Activated CD4-positive, alpha-beta T cell treated with anti-CD3 and anti-CD28 coated beads, Interleukin-2, amount 50 U/mL, for 4 hours (primary cell): Measurements from ENCODE around the gene ARHGAP31.
"Not testable (repeated sequence)": the region's sequence is repeated elsewhere in the genome, so short reads cannot be mapped to it uniquely, and the experiment has no call there.

Source experiments
- DNase-seq, 2 experiments: peaks; one replicate each; pipeline ENCODE4 v3.0.0-alpha.2; 2020

The ARHGAP31 gene, protein sequence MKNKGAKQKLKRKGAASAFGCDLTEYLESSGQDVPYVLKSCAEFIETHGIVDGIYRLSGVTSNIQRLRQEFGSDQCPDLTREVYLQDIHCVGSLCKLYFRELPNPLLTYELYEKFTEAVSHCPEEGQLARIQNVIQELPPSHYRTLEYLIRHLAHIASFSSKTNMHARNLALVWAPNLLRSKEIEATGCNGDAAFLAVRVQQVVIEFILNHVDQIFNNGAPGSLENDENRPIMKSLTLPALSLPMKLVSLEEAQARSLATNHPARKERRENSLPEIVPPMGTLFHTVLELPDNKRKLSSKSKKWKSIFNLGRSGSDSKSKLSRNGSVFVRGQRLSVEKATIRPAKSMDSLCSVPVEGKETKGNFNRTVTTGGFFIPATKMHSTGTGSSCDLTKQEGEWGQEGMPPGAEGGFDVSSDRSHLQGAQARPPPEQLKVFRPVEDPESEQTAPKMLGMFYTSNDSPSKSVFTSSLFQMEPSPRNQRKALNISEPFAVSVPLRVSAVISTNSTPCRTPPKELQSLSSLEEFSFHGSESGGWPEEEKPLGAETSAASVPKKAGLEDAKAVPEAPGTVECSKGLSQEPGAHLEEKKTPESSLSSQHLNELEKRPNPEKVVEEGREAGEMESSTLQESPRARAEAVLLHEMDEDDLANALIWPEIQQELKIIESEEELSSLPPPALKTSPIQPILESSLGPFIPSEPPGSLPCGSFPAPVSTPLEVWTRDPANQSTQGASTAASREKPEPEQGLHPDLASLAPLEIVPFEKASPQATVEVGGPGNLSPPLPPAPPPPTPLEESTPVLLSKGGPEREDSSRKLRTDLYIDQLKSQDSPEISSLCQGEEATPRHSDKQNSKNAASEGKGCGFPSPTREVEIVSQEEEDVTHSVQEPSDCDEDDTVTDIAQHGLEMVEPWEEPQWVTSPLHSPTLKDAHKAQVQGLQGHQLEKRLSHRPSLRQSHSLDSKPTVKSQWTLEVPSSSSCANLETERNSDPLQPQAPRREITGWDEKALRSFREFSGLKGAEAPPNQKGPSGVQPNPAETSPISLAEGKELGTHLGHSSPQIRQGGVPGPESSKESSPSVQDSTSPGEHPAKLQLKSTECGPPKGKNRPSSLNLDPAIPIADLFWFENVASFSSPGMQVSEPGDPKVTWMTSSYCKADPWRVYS (N-terminal part only)

GRCh38 chr3:119293871-119294695 lies at the start of gene ARHGAP31:
TSS of gene ARHGAP31 (plus strand) at chr3:119294383. CDS start at chr3:119294905, 522 bp downstream.
- peak; percentile 73 to 83 for DNase-seq

- DNase-seq, result no peak
Observed at GRCh38 chr3:119245778-119246177, 48.4 kb upstream of the ARHGAP31 start.

GRCh38 chr3:119255214-119255613 lies 39.0 kb upstream of the ARHGAP31 start:
- DNase-seq, result no peak

- no peak for DNase-seq
Observed at GRCh38 chr3:119257111-119257510, 37.1 kb upstream of the ARHGAP31 start.

- no peak for DNase-seq
Observed at GRCh38 chr3:119257654-119258410, 36.4 kb upstream of the ARHGAP31 start.

GRCh38 chr3:119258915-119259314 lies 35.3 kb upstream of the ARHGAP31 start:
- no peak for DNase-seq

DNA sequence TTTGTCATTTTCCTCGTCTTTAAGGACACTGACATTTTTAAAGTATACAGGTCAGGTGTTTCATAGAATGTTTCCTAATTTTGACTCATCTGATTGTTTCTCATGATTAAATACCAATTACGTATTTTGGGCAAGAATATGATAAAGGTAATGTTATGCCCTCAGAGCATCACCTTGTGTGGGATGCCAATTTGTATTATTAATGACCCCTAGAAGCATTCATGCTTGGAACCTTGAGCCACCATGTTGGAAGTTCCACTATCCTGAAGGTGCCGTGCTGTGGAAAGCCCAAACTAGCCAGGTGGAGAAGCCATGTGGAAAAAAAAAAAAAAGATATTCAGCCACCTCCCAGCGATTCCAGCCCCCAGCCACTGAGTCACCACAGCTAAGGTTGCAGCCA lies 34.4 kb upstream of the ARHGAP31 start:
- no peak for DNase-seq

DNA sequence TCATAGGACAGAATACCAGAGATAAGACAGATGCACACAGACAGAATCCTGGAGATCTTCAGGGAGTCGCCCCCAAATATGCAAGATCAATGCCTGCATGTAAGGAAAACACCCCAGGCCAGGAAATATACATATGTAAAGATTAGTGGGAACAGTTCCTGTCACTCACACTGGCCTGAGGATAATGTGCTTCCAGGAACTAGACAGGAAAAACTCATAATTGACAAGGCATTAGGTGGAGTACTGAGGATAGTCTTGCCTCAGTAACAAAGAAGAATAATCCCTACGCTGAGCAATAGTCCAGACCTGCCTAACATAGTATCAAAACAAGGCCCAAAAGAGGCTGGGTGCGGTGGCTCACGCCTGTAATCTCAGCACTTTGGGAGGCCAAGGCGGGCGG lies 33.1 kb upstream of the ARHGAP31 start:
- DNase-seq, result no peak

DNA sequence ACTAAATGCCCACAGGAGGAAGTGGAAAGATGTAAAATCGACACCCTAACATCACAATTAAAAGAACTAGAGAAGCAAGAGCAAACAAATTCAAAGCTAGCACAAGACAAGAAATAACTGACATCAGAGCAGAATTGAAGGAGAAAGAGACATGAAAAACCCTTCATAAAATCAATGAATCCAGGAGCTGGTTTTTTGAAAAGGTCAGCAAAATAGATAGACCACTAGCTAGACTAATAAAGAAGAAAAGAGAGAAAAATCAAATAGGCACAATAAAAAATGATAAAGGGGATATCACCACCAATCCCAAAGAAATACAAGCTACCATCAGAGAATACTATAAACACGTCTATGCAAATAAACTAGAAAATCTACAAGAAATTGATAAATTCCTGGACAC lies 24.0 kb upstream of the ARHGAP31 start:
- DNase-seq, result not testable (repeated sequence)

- DNase-seq, result no peak
Observed at GRCh38 chr3:119276680-119277079, 17.5 kb upstream of the ARHGAP31 start.

GRCh38 chr3:119279101-119279554 lies 15.1 kb upstream of the ARHGAP31 start:
- no peak for DNase-seq

DNA sequence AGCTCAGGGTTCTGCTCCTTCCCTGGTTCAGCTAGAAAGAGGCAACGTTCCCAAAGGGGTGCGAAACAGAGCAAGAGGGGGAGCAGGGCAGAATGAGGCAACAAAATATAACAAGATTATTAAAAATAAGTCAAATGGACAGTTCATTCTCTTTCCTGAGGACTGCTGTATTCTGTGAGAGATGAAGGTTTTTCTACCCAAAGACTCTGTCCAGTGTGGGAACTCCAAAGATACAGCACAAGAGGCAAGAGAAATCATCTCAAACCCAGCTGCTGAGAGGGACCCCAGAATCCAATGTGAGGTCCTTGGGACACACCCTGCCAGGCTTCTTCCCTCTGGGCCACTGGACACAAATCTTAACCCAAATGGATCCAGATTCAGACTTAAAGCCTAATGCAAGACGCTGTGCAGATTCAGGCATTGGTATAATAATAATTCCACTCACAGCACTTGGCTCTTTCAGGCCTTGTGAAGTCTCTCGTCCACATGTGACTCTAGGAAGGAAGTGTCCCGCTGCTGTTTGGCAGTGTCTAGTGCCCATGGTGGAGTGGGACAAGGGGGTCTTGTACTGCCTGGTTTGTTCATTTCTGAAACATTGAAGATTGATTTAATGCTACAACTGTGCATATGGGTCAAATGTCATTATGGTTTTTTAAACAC lies 14.5 kb upstream of the ARHGAP31 start:
- no peak for DNase-seq

GRCh38 chr3:119288669-119289403 lies 5.3 kb upstream of the ARHGAP31 start:
- no peak for DNase-seq

DNA sequence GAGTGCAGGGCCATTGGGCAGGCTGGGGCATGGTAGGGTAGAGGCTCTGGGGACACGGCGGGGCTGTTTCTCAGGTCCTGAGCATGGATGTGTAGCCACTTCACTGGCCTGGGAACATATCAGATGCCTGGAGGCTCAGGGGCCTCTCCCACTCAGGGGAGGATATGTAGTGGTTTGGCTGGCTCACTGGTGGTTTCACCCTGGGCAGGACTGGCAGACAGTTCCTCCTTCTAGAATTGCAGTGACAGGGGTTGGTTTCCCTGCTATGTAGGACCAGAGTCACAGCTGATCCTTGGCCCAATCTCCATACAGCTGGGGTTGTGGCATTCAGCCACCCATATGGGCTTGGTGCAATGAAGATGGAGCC lies 4.8 kb upstream of the ARHGAP31 start:
- no peak for DNase-seq

GRCh38 chr3:119290613-119291012 lies 3.6 kb upstream of the ARHGAP31 start:
- no peak for DNase-seq

GRCh38 chr3:119291062-119291700 lies 3.0 kb upstream of the ARHGAP31 start:
- DNase-seq, result no peak

- DNase-seq, result peak in 1 of 2 experiments; percentile 11
Observed at GRCh38 chr3:119292666-119293065, 1.5 kb upstream of the ARHGAP31 start.

- DNase-seq, result no peak
Observed at GRCh38 chr3:119293105-119293870, 895 bp upstream of the ARHGAP31 start.
